ENCODE data around the gene FLOT2.
A peak's percentile ranks its signal among the peaks of the same experiment; 100 is the strongest.

Gene FLOT2

GRCh38 chr17:28901866-28902818, 4.6 kb upstream of the FLOT2 start:
- H3K4me3 ChIP-seq (ENCODE audit: low read depth, low read length) = peak overlapping the region; percentile 75
- TF ChIP-seq CTCF (IDR thresholded peaks at IDR 0.05; ENCODE audit: control insufficient read depth, extremely low read depth, insufficient read depth) = 0 out of 2 replicates have a peak, but pooled peaks have one; percentile 21
- DNase-seq (ENCODE audit: low read depth) = no peak

- no peak for TF ChIP-seq CTCF (IDR thresholded peaks at IDR 0.05; ENCODE audit: control insufficient read depth, extremely low read depth, insufficient read depth)
- DNase-seq (ENCODE audit: low read depth) = no peak
- peak overlapping the region; percentile 75 for H3K4me3 ChIP-seq (ENCODE audit: low read depth, low read length)
Observed at GRCh38 chr17:28900986-28901726, 3.6 kb upstream of the FLOT2 start.

GRCh38 chr17:28899212-28899815, 1.8 kb upstream of the FLOT2 start:
- DNase-seq (ENCODE audit: low read depth) = no peak
- TF ChIP-seq CTCF (IDR thresholded peaks at IDR 0.05; ENCODE audit: control insufficient read depth, extremely low read depth, insufficient read depth) = no peak
- no peak overlapping the region for H3K4me3 ChIP-seq (ENCODE audit: low read depth, low read length)

- no peak for TF ChIP-seq CTCF (IDR thresholded peaks at IDR 0.05; ENCODE audit: control insufficient read depth, extremely low read depth, insufficient read depth)
- no peak overlapping the region for H3K4me3 ChIP-seq (ENCODE audit: low read depth, low read length)
- DNase-seq (ENCODE audit: low read depth) = no peak
Observed at GRCh38 chr17:28898527-28898955, 1.0 kb upstream of the FLOT2 start.

GRCh38 chr17:28897769-28898526, 415 bp upstream of the FLOT2 start:
- H3K4me3 ChIP-seq (ENCODE audit: low read depth, low read length) = peak overlapping the region; percentile 73
- TF ChIP-seq CTCF (IDR thresholded peaks at IDR 0.05; ENCODE audit: control insufficient read depth, extremely low read depth, insufficient read depth) = no peak
- no peak for DNase-seq (ENCODE audit: low read depth)

DNA sequence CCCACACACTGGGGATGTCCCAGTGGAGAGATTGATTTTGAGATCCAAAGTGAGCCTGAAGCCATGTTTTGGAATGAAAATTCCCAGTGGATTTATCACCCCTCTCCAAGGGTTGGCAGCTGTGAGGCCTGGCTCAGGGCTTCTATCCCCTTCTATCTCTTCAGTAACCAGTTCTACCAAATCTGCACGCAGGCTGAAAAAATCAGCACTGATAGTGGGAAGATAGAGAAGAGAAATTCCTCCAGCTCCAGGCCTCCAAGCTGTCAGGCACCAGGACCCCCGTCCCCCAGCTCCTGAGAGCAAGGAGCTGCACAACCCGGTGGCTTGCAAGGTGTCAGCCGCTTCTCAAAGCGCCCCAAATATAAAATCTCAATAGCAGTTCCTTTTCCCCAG, 1.0 kb downstream of the FLOT2 start:
- DNase-seq (ENCODE audit: low read depth) = no peak
- TF ChIP-seq CTCF (IDR thresholded peaks at IDR 0.05; ENCODE audit: control insufficient read depth, extremely low read depth, insufficient read depth) = no peak
- H3K4me3 ChIP-seq (ENCODE audit: low read depth, low read length) = peak overlapping the region; percentile 73

Data from LNCaP clone FGC (cell line).